Upper lobe of right lung (tissue), 1 donor: ENCODE results near the gene NPB. TPM values are rescaled to one million over a fixed set of nuclear protein-coding genes. Genes with fewer than 3 reads are reported as not detected.

Experiments
- ATAC-seq: fragments of 200-7000 bp; cut with Tn5 transposase; one replicate; pipeline ENCODE4 v1.9.1; 2020; ENCODE audit warnings: mild to moderate bottlenecking, moderate library complexity
- DNase-seq: peaks from one replicate; pipeline ENCODE4 v3.0.0-alpha.2; 2020
- H3K27ac ChIP-seq: fragments of 200-600 bp; one replicate; pipeline ENCODE4 v1.8.0; 2022
- H3K27me3 ChIP-seq: fragments of 200-600 bp; one replicate; pipeline ENCODE4 v1.8.0; 2022; ENCODE audit warnings: mild to moderate bottlenecking
- H3K36me3 ChIP-seq: fragments of 200-600 bp; one replicate; pipeline ENCODE4 v1.8.0; 2022
- H3K4me1 ChIP-seq: fragments of 200-600 bp; one replicate; pipeline ENCODE4 v1.8.0; 2022
- H3K4me3 ChIP-seq: fragments of 200-600 bp; one replicate; pipeline ENCODE4 v1.8.0; 2022; ENCODE audit warnings: mild to moderate bottlenecking
- H3K9me3 ChIP-seq: fragments of 200-600 bp; one replicate; pipeline ENCODE4 v1.8.0; 2022
- intact Hi-C: fragments of 100-400 bp; cut with DNase I; formaldehyde crosslinking; loops from one replicate; pipeline ENCODE4 v1.11.0; 2022
- total RNA-seq: library from RNA; stranded (reverse); fragmentation: NEBNext Ultra II Directional; extraction: Animal tissue kit (Norgen Biotek cat#: 25700); gene quantifications from one replicate; pipeline ENCODE4 v1.2.1, GENCODE V29; 2021
- TF ChIP-seq, protein P1 (sequence below): fragments of 200-600 bp; IDR thresholded peaks from one replicate; pipeline ENCODE4 v1.8.0; 2022; ENCODE audit warnings: antibody characterized with exemption
- donor health status: DM: no; HTN: yes; CAD: no; lungs with severe emphysema.

Gene NPB
- total RNA-seq, 1 donor from 2014 or later = 0.55 TPM

GRCh38 chr17:81929253-81930141 is 27.5 kb downstream of the NPB start:
- Histone ChIP-seq H3K9me3 (no peaks in the 10 kb centered on the region), H3K27me3 (no peaks in the 10 kb centered on the region), H3K36me3 (no peaks in the 10 kb centered on the region), H3K27ac (no peak overlapping the region), H3K4me3 (no peak overlapping the region), H3K4me1 (peaks cover 24% of the 10 kb centered on the region)
- intact Hi-C loops = no loop called here
- DNase-seq = no peak
- TF ChIP-seq, protein P1, sequence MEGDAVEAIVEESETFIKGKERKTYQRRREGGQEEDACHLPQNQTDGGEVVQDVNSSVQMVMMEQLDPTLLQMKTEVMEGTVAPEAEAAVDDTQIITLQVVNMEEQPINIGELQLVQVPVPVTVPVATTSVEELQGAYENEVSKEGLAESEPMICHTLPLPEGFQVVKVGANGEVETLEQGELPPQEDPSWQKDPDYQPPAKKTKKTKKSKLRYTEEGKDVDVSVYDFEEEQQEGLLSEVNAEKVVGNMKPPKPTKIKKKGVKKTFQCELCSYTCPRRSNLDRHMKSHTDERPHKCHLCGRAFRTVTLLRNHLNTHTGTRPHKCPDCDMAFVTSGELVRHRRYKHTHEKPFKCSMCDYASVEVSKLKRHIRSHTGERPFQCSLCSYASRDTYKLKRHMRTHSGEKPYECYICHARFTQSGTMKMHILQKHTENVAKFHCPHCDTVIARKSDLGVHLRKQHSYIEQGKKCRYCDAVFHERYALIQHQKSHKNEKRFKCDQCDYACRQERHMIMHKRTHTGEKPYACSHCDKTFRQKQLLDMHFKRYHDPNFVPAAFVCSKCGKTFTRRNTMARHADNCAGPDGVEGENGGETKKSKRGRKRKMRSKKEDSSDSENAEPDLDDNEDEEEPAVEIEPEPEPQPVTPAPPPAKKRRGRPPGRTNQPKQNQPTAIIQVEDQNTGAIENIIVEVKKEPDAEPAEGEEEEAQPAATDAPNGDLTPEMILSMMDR = no peak
- ATAC-seq = no peak

GRCh38 chr17:81930142-81931125 is 28.4 kb downstream of the NPB start:
- intact Hi-C loops = no loop called here

GRCh38 chr17:81931189-81931556 is 29.1 kb downstream of the NPB start:
- H3K36me3 ChIP-seq = no peaks in the 10 kb centered on the region
- DNase-seq (no peak), ATAC-seq (no peak)
- no peaks in the 10 kb centered on the region for H3K9me3 ChIP-seq
- TF ChIP-seq, protein P1 = no peak
- H3K27me3 ChIP-seq = no peaks in the 10 kb centered on the region
- intact Hi-C loops = no loop called here
- H3K4me1 ChIP-seq = peaks cover 11% of the 10 kb centered on the region
- H3K4me3 ChIP-seq = no peak overlapping the region
- H3K27ac ChIP-seq = no peak overlapping the region

More at GRCh38 chr17:81930142-81931125, 28.4 kb downstream of the NPB start:
- DNase-seq (no peak), ATAC-seq (no peak)
- Histone ChIP-seq H3K27ac (no peak overlapping the region), H3K36me3 (no peaks in the 10 kb centered on the region), H3K4me3 (no peak overlapping the region), H3K4me1 (peaks cover 14% of the 10 kb centered on the region), H3K27me3 (no peaks in the 10 kb centered on the region), H3K9me3 (no peaks in the 10 kb centered on the region)
- TF ChIP-seq, protein P1 = no peak

DNA sequence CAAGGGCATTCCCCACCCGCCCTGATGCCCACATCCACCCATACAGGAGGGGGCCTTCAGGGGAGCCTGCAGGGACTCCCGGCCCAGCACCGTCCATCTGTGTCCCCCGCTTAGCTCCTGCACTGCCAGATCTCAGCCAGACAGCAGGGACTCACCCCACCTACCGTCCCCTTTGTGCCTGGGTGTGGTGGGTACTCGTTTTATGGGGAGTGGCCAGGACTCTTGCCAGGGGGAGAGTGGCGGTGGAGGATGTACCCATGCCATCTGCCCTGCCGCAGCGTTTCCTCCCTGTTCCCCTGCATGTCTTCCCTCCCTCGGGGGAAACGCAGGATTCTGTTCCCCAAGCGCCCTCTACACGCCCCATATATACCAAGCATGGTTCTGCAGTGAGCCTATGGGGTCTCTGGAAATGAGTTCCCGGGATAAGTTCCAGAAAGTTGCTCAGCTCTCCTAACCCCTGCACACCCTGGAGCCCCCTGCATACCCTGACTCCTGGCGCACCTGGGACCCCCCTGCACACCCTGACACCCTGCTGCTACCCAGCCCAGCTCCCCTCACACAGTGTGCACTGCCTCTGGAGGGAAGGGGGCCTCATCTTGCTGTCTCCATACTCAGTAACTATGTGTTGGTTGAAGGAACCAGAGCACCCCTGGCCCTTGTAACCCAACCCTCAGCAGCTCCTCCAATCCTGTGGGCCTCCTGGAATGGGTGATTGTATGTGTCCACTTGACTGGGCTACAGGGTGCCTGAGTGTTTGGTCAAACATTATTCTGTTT is 29.7 kb downstream of the NPB start:
- intact Hi-C loops = no loop called here
- no peaks in the 10 kb centered on the region for H3K27me3 ChIP-seq
- H3K9me3 ChIP-seq = no peaks in the 10 kb centered on the region
- no peak for ATAC-seq
- H3K36me3 ChIP-seq = no peaks in the 10 kb centered on the region
- TF ChIP-seq, protein P1 = no peak
- no peak overlapping the region for H3K4me3 ChIP-seq
- DNase-seq = no peak
- peaks cover 17% of the 10 kb centered on the region for H3K4me1 ChIP-seq
- no peak overlapping the region for H3K27ac ChIP-seq

- H3K9me3 ChIP-seq = no peaks in the 10 kb centered on the region
- no peak for ATAC-seq
- H3K36me3 ChIP-seq = no peaks in the 10 kb centered on the region
- TF ChIP-seq, protein P1 = no peak
- H3K27ac ChIP-seq = no peak overlapping the region
- intact Hi-C loops = no loop called here
- peaks cover 19% of the 10 kb centered on the region for H3K4me1 ChIP-seq
- H3K4me3 ChIP-seq = no peak overlapping the region
- no peaks in the 10 kb centered on the region for H3K27me3 ChIP-seq
- DNase-seq = no peak
Measured at GRCh38 chr17:81932333-81932983, 30.4 kb downstream of the NPB start.
